Measurements from ENCODE around the gene PPP1CB.

The PPP1CB gene

DNA sequence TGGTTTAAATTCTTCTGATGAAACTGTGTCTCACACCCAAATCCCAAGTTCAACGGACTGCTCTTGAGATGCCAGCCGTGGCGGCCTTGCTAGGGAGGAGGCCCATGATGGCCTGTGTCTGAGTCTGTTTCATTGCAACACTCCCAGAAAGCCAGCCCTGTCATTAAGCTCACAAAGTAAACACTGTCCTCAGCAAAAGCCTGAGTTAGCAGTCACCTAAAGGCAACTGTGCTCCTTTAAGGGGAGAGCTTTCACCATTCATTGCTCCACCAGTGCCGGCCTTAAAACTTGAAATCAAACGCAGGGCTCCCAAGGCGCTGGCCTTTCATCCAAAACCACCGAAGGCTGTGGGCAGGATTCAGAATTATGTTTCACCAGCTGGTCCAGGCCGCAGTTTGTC, 42.5 kb upstream of the PPP1CB start:
- H3K27me3 ChIP-seq (ENCODE audit: control insufficient read depth, low read length) = no peaks in the 10 kb centered on the region
- no peaks in the 10 kb centered on the region for H3K36me3 ChIP-seq (ENCODE audit: control insufficient read depth, low read length)
- no peak for TF ChIP-seq EZH2phosphoT487 (IDR thresholded peaks at IDR 0.05; ENCODE audit: borderline replicate concordance, low read length)
- TF ChIP-seq, protein P1, sequence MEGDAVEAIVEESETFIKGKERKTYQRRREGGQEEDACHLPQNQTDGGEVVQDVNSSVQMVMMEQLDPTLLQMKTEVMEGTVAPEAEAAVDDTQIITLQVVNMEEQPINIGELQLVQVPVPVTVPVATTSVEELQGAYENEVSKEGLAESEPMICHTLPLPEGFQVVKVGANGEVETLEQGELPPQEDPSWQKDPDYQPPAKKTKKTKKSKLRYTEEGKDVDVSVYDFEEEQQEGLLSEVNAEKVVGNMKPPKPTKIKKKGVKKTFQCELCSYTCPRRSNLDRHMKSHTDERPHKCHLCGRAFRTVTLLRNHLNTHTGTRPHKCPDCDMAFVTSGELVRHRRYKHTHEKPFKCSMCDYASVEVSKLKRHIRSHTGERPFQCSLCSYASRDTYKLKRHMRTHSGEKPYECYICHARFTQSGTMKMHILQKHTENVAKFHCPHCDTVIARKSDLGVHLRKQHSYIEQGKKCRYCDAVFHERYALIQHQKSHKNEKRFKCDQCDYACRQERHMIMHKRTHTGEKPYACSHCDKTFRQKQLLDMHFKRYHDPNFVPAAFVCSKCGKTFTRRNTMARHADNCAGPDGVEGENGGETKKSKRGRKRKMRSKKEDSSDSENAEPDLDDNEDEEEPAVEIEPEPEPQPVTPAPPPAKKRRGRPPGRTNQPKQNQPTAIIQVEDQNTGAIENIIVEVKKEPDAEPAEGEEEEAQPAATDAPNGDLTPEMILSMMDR (IDR thresholded peaks at IDR 0.05; ENCODE audit: low read depth, low read length, poor library complexity, severe bottlenecking) = no peak
- H3K4me1 ChIP-seq (ENCODE audit: control insufficient read depth, low read length) = no peaks in the 10 kb centered on the region
- no peak overlapping the region for H3K27ac ChIP-seq (ENCODE audit: low read depth, low read length)
- no peaks in the 10 kb centered on the region for H3K9me3 ChIP-seq (ENCODE audit: control insufficient read depth, insufficient read depth, low read length)
- H4K20me1 ChIP-seq (ENCODE audit: control insufficient read depth, insufficient read depth, low read depth, low read length) = no peaks in the 10 kb centered on the region
- no peaks in the 10 kb centered on the region for H3F3A ChIP-seq (ENCODE audit: control insufficient read depth, insufficient read depth)
- H3K4me3 ChIP-seq (ENCODE audit: low read length) = no peak overlapping the region
- H3K79me2 ChIP-seq (ENCODE audit: control insufficient read depth, low read length) = no peaks in the 10 kb centered on the region
- H3K9me2 ChIP-seq (replicated peaks; ENCODE audit: control insufficient read depth, low read length) = no peaks in the 10 kb centered on the region
- no peak overlapping the region for H3K4me2 ChIP-seq (ENCODE audit: low read length)

GRCh38 chr2:28710545-28710944, 41.1 kb upstream of the PPP1CB start:
- no peaks in the 10 kb centered on the region for H4K20me1 ChIP-seq (ENCODE audit: control insufficient read depth, insufficient read depth, low read depth, low read length)
- H3K27ac ChIP-seq (ENCODE audit: low read depth, low read length) = no peak overlapping the region
- H3K9me2 ChIP-seq (replicated peaks; ENCODE audit: control insufficient read depth, low read length) = no peaks in the 10 kb centered on the region
- no peak overlapping the region for H3K4me2 ChIP-seq (ENCODE audit: low read length)
- H3K36me3 ChIP-seq (ENCODE audit: control insufficient read depth, low read length) = no peaks in the 10 kb centered on the region
- H3K4me1 ChIP-seq (ENCODE audit: control insufficient read depth, low read length) = no peaks in the 10 kb centered on the region
- no peak overlapping the region for H3K4me3 ChIP-seq (ENCODE audit: low read length)
- H3K9me3 ChIP-seq (ENCODE audit: control insufficient read depth, insufficient read depth, low read length) = no peaks in the 10 kb centered on the region
- H3K79me2 ChIP-seq (ENCODE audit: control insufficient read depth, low read length) = no peaks in the 10 kb centered on the region
- H3K27me3 ChIP-seq (ENCODE audit: control insufficient read depth, low read length) = no peaks in the 10 kb centered on the region
- TF ChIP-seq, protein P1 (IDR thresholded peaks at IDR 0.05; ENCODE audit: low read depth, low read length, poor library complexity, severe bottlenecking) = no peak
- no peak for TF ChIP-seq EZH2phosphoT487 (IDR thresholded peaks at IDR 0.05; ENCODE audit: borderline replicate concordance, low read length)
- no peaks in the 10 kb centered on the region for H3F3A ChIP-seq (ENCODE audit: control insufficient read depth, insufficient read depth)

DNA sequence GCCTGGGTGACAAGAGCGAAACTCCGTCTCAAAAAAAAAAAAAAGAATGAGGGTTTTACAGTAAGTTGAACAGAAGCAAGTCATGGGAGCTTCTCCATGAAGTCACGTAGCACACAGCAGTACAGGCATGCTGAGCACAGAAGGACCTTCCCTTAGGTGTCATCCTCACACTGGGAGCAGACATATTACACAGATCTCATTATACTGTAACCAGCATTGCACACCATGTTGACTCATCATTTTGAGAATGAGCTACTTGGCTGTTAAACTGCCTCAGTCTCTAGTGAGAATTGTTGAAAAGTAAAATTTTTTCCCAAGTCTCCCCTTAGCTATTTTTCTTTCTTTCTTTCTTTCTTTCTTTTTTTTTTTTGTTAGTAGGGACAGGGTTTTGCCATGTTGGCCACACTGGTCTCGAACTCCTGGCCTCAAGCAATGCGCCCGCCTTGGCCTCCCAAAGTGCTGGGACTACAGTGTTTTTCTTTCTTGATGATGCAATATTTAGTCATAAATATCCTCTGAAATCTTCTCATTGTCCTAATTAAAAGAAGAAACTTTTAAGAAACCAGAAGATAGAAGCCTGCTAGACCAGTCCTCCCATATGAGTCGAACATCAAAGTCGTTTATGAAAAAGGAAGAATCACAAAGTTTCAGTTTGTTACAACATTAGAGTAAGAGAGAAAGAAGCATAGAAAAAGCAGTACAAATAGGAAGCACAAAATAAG, 37.9 kb upstream of the PPP1CB start:
- TF ChIP-seq, protein P1 (IDR thresholded peaks at IDR 0.05; ENCODE audit: low read depth, low read length, poor library complexity, severe bottlenecking) = no peak
- TF ChIP-seq EZH2phosphoT487 (IDR thresholded peaks at IDR 0.05; ENCODE audit: borderline replicate concordance, low read length) = no peak
- no peak overlapping the region for H3K27ac ChIP-seq (ENCODE audit: low read depth, low read length)
- no peak overlapping the region for H3K4me2 ChIP-seq (ENCODE audit: low read length)
- no peaks in the 10 kb centered on the region for H3F3A ChIP-seq (ENCODE audit: control insufficient read depth, insufficient read depth)
- H3K4me3 ChIP-seq (ENCODE audit: low read length) = no peak overlapping the region
- H3K9me2 ChIP-seq (replicated peaks; ENCODE audit: control insufficient read depth, low read length) = no peaks in the 10 kb centered on the region
- no peaks in the 10 kb centered on the region for H3K4me1 ChIP-seq (ENCODE audit: control insufficient read depth, low read length)
- H3K27me3 ChIP-seq (ENCODE audit: control insufficient read depth, low read length) = peaks cover 7% of the 10 kb centered on the region; the same call in 1 of the 2 replicates
- H3K9me3 ChIP-seq (ENCODE audit: control insufficient read depth, insufficient read depth, low read length) = no peaks in the 10 kb centered on the region
- H4K20me1 ChIP-seq (ENCODE audit: control insufficient read depth, insufficient read depth, low read depth, low read length) = no peaks in the 10 kb centered on the region
- H3K79me2 ChIP-seq (ENCODE audit: control insufficient read depth, low read length) = no peaks in the 10 kb centered on the region
- H3K36me3 ChIP-seq (ENCODE audit: control insufficient read depth, low read length) = no peaks in the 10 kb centered on the region

Data from DOHH2 (cell line).